Choroid plexus epithelial cell (primary cell): Measurements from ENCODE around the gene EML6.
"Not testable (repeated sequence)": the region's sequence is repeated elsewhere in the genome, so short reads cannot be mapped to it uniquely, and the experiment has no call there.

ENCODE experiments used
- DNase-seq: peaks from one replicate; pipeline ENCODE4 v3.0.0-alpha.2; 2010; ENCODE audit warnings: low read depth
- H3K4me3 ChIP-seq: 2 replicates; pipeline ENCODE4 v1.5.1; 2011; ENCODE audit warnings: low read depth, mild to moderate bottlenecking, control low read depth, low read length, moderate library complexity
- CTCF ChIP-seq: conservative IDR thresholded peaks from 2 replicates; pipeline ENCODE4 v1.5.1; 2011; ENCODE audit warnings: low read depth, mild to moderate bottlenecking, control low read depth, inconsistent platforms, low read length, moderate library complexity

Gene EML6

GRCh38 chr2:54692556-54692955 is 30.9 kb upstream of the EML6 start:
- no peak for TF ChIP-seq CTCF
- no peak for DNase-seq
- no peak overlapping the region for H3K4me3 ChIP-seq

- no peak for TF ChIP-seq CTCF
- no peak for DNase-seq
- no peak overlapping the region for H3K4me3 ChIP-seq
Observed at GRCh38 chr2:54695378-54695777, 28.1 kb upstream of the EML6 start.

- no peak for TF ChIP-seq CTCF
- DNase-seq = no peak
- no peak overlapping the region for H3K4me3 ChIP-seq
Observed at GRCh38 chr2:54697934-54698333, 25.5 kb upstream of the EML6 start.

- not testable (repeated sequence) for H3K4me3 ChIP-seq, DNase-seq
Observed at GRCh38 chr2:54698926-54699325, 24.5 kb upstream of the EML6 start.

GRCh38 chr2:54699665-54700064 is 23.8 kb upstream of the EML6 start:
- no peak overlapping the region for H3K4me3 ChIP-seq
- no peak for TF ChIP-seq CTCF
- no peak for DNase-seq

- H3K4me3 ChIP-seq = no peak overlapping the region
- no peak for TF ChIP-seq CTCF
- no peak for DNase-seq
Observed at GRCh38 chr2:54701029-54701428, 22.4 kb upstream of the EML6 start.

GRCh38 chr2:54704238-54704637 is 19.2 kb upstream of the EML6 start:
- H3K4me3 ChIP-seq = no peak overlapping the region
- no peak for DNase-seq

More at GRCh38 chr2:54704238-54704637, 19.2 kb upstream of the EML6 start:
- TF ChIP-seq CTCF = no peak
